AG09319 (cell line): Measurements from ENCODE around the gene UPK3A.

Experiments
- DNase-seq: peaks from one replicate; pipeline ENCODE4 v3.0.0-alpha.2; 2010; ENCODE audit warnings: low read depth; ENCODE audit errors: extremely low read depth
- CTCF ChIP-seq: IDR thresholded peaks from 2 replicates; pipeline ENCODE4 v1.5.1; 2011; ENCODE audit warnings: low read depth, mild to moderate bottlenecking, inconsistent platforms, low read length, moderate library complexity

UPK3A gene

GRCh38 chr22:45312856-45313255 lies 28.1 kb downstream of the UPK3A start:
- no peak for DNase-seq
- TF ChIP-seq CTCF, result no peak

DNA sequence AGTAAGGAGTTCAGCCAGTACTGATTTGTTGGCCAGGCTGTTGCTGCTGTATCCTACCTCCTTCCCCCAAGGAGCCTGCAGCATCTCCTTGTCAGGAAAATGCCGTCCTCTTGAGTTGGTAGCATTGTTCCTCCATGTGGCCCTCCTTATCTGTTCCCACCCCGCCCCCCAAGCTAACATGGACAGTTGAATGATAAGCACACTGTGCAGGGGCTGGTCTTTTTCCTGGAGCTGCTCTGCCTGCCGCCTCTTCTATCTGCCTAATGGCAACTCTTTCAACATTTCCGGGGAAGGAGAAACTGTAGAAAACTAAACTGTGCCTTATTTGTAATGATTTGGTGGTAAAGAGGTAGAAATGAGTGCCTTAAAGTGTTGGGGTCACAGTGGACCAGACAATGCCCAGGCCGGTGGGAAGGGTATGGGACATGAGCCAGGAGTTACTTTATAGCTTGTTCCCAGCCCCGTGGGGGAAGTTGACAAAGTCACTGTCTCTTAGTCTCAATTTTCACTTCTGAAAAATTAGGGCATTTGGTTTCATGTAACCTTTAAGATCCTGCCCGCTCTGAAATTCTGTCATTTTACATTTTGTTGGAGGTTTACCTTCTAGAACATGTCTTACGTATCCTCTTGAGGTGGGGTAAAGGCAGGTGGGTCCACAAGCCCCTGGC lies 29.4 kb downstream of the UPK3A start:
- no peak for DNase-seq
- TF ChIP-seq CTCF, result no peak

DNA sequence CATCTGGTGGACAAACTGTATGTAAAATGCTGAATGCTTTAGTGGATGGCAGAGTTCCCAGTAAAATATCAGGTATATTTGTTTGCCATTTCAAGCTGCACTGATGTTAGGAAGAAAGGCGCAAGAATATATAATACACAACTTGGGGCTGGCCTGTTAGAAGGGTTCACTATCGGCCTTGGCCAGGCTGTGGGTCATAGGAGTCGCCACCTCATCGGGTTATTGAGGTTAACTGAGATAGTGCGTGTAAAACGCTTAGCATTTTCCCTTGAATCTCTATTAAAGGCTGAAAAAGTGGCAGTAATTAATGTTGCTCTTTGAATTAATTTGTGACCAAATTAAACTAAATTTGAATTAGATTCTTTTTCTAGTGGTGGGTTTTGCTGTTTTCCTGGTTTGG lies 30.0 kb downstream of the UPK3A start:
- no peak for DNase-seq
- no peak for TF ChIP-seq CTCF

GRCh38 chr22:45316796-45317526 lies 32.2 kb downstream of the UPK3A start:
- no peak for TF ChIP-seq CTCF

DNA sequence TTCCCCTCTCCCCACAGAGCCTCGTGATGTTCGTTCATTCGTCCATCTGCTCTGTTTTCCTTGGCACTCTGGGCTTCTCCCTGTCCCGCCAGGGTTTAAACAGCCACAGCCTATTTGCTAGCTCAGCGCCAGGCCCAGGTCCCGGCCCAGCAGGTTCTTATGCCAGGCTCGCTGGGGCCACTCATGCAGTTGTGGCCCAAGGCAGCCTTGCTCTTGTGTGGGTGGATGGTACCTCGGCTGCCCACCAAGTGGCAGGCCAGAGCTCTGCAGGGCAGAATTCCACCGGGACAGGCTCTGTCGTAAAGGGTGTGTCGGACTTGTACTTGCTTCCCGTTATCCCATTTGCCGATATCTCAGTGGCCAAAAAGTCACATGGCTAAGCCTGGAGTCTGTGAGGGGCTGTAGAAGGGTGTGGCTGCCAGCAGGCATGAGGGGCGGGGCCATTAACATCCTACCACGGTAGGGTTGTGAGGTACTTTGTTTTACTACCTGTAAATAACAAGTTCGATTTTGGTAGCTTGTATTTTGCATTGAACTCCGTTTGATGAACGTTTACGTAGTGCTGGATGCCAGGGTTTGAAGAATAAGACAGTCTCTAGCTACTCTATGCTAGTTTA lies 32.9 kb downstream of the UPK3A start:
- peak; percentile 25 for DNase-seq
- TF ChIP-seq CTCF, result peak; percentile 44

More at GRCh38 chr22:45316796-45317526, 32.2 kb downstream of the UPK3A start:
- no peak for DNase-seq

- peak; percentile 82 for DNase-seq
- no peak for TF ChIP-seq CTCF
Measured at GRCh38 chr22:45318168-45318557, 33.4 kb downstream of the UPK3A start.
